ENCODE results near the gene C6orf89.

GRCh38 chr6:36844232-36845170 is 41.3 kb upstream of the C6orf89 start:
- TF ChIP-seq SREBF2 (IDR thresholded peaks at IDR 0.05), result no peak
- TF ChIP-seq CTCF (IDR thresholded peaks at IDR 0.05), result no peak
- no peak for TF ChIP-seq POLR2A (IDR thresholded peaks at IDR 0.05; ENCODE audit: low read length)
